Endometrium (tissue), 2 donors: Measurements from ENCODE around the gene RAB42.
"Not testable (repeated sequence)": the region's sequence is repeated elsewhere in the genome, so short reads cannot be mapped to it uniquely, and the experiment has no call there.

Experiments used
- FAIRE-seq: peaks from 2 replicates; lab custom pipeline; 2012; peaks lifted over from hg19 to GRCh38; lab: Jason Lieb, UNC
- donor health status: control.
- donor health status: control.

The RAB42 gene

GRCh38 chr1:28586585-28587391 lies 5.3 kb upstream of the RAB42 start:
- FAIRE-seq: not testable (repeated sequence)

DNA sequence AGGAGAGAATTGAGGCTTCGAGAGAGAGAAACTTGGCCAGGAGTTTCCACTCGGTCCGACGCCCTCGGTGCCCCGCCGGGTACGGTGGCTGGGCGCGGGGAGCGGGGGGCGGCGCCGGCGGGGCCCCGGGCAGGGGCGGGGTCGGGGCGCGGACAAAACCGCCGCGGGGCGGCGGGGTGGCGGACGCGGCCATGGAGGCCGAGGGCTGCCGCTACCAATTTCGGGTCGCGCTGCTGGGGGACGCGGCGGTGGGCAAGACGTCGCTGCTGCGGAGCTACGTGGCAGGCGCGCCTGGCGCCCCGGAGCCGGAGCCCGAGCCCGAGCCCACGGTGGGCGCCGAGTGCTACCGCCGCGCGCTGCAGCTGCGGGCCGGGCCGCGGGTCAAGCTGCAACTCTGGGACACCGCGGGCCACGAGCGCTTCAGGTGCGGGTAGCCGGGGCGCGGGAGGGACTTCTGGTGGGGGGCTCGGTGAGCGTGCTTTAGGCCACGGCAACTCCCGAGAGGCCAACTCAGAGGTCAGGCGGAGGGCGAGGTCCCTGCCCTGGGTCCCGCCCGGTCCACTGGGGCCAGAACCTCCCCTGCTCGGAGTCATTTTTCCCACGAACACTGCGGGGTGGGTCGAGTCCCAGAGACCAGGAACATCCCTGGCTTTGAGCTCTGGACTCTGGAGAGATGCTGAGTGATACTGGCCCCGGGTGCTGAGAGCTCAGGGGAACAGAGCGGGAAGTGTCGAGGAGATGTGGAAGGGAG lies 431 bp downstream of the RAB42 start:
- FAIRE-seq: no peak

GRCh38 chr1:28593988-28594356 lies 1.9 kb downstream of the RAB42 start:
- FAIRE-seq: not testable (repeated sequence)

DNA sequence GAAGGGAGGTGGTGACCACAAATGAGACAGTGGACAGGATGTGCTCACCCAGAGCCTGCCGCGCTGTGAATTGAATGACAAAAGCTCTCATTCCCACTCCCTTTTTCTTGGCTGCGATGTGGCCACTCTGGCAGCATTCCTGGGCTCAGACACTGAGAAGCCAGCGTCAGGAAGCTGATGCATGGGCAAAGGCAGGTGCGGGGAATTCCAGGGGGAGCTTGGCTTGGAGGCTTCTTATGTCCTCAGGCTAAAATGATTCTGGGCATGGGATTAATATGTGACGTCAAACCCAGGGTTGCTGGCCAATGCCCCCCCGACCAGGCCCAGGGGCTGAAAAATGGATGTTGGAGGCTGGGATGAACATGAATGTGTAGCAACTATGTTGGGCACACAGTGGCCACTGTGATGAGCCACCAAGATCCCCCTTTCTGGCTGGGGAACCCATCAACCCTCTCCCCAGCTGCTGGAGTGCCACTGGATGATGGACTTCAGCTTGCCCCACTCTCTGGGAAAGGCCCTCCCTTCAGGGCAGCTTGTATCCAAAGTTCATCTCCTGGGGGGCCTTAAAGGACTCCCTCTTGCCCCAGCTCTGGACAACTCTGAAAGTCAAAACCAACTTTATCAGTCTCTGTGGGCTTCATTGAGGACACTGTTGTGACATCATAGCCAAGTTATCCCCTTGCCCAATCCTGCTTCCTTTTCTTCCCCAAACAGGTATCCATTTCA lies 2.8 kb downstream of the RAB42 start:
- not testable (repeated sequence) for FAIRE-seq

GRCh38 chr1:28595412-28596191 lies 3.5 kb downstream of the RAB42 start:
- no peak for FAIRE-seq

DNA sequence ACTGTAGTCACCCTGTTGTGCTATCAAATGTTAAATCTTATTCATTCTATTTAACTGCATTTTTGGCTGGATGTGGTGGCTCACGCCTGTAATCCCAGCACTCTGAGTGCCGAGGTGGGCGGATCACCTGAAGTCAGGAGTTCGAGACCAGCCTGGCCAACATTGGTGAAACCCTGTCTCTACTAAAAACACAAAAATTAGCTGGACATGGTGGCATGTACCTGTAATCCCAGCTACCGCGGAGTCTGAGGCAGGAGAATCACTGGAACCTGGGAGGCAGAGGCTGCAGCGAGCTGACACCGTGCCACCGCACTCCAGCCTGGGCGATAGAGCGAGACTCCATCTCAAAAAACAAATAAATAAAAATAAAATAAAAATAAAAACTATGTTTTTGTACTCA lies 4.2 kb downstream of the RAB42 start:
- not testable (repeated sequence) for FAIRE-seq

DNA sequence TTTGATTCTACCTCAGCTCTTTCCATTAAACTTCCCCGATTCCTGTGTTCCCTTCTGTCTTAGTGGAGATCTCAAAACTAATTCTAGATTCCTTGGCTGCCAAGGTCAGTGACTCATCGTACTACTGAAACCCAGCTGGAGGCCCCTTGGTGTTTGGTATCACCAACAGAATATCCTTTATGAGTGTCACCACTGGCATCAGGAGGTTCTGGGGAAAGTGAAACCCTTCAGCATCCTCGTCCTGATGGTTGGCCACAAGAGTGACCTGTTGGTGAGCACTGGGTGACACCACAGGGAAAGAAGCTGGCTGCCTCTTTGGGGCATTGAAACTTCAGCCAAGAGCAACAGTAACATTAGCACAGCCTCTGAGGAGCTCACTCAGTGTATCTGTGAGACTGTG lies 9.6 kb downstream of the RAB42 start:
- no peak for FAIRE-seq

DNA sequence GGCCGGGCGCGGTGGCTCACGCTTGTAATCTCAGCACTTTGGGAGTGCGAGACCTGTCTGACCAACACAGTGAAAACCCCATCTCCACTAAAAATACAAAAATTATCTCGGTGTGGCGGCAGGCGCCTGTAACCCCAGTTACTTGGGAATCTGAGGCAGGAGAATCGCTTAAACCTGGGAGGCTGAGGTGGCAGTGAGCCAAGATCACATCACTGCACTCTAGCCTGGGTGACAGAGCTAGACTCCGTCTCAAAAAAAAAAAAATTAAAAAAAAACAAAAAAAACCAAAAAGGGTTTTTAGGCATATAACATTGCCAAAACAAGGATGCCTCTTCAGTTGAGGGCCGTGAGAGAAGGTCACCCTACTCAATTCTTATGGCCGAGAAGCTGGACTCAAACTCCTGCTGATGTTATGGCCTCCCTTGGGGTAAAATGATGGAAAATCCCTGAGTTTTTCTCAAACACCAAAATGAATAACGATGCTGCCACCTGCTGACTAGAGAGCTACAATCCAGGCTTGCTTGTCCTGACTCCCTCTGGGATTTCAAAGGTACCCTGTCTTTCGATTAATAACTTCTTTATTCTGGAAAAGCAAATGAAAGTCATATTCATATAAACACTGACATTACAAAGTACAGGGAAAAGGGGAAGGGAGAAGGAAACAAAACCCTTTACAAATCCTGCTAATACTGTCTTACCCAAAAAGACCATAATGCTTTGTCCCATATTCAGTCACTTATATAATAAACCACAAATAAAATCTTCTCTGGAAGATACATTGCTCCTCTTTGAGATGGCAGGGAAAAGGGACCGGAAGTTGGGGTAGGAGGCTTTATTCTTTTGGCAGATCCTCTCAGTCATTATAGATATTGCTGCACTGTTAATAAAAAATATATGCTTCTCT lies 10.7 kb downstream of the RAB42 start:
- FAIRE-seq: no peak

GRCh38 chr1:28604411-28604810 lies 12.3 kb downstream of the RAB42 start:
- no peak for FAIRE-seq

- FAIRE-seq: no peak
Observed at GRCh38 chr1:28604962-28605361, 12.9 kb downstream of the RAB42 start.

DNA sequence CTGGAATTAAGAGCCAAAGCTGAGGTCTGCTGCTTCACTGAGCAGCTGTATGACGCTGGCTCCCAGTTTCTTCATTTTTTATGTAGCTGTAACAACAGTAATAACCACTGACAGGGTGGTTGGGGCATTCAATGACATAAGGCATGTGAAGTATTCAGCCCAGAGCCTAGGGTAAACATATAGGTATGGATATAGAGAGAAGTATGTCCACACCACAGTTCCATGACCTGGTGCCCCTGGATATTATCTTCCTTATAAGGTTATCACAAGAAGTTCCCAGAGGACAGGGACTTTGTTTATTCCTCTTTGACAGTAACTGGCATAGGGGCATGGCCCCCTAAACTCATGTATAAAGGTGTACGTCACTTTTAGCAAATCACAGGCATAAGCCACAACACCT lies 14.7 kb downstream of the RAB42 start:
- FAIRE-seq: no peak

GRCh38 chr1:28613175-28613574 lies 21.1 kb downstream of the RAB42 start:
- no peak for FAIRE-seq

GRCh38 chr1:28631713-28632112 lies 39.6 kb downstream of the RAB42 start:
- FAIRE-seq: no peak

GRCh38 chr1:28632560-28632959 lies 40.5 kb downstream of the RAB42 start:
- no peak for FAIRE-seq

DNA sequence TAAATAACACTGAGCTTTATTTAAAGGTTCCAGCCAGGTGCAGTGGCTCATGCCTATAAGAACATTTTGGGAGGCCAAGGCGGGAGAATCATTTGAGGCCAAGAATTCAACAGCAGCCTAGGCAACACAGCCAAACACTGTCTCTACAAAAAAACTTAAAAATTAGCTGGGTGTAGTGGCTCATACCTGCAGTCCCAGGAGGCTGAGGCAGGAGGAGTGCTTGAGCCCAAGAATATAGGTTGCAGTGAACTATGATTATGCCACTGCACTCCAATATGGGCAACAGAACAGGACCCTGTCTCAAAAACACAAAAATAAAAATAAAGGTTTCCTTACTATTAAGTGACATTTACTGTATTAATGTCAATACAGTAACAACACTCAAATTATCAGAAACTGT lies 48.7 kb downstream of the RAB42 start:
- FAIRE-seq: no peak

DNA sequence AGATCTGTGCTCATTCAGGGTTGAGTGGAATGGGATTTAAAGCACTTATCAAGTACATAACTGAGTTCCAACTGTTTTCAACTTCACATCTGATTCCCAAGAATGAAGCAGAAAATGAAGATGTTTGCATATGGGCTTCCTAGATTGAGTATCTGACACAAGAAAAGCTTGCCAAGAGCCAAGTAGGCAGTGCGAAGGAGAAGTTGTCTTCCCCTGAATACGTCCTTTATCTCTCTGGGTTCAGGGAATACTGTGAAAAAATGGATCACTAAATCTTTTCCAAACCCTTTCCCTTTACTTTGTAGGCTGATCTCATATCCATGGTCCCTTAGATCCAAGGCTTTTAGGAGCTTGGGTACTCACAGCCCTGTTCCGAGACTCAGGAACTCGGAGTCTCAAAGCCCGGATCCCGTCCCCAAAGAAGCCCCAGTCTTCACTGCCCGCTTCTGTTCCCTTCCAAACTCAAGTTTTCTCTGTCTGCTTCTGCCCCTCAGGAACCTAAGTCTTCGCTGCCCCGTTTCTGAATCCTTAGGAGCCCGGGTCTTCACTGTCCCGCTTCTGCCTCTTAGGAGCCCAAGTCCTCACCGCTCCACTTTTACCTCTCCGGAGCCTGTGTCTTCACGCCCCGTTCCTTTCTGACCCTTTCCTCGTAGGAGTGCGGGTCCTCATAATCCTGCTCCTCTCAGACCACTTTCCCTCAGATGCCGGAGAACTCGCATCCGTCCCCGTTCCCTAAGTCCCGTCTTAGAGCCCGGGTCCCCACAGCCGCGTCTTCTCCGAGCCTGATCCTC lies 50.2 kb downstream of the RAB42 start:
- FAIRE-seq: no peak

DNA sequence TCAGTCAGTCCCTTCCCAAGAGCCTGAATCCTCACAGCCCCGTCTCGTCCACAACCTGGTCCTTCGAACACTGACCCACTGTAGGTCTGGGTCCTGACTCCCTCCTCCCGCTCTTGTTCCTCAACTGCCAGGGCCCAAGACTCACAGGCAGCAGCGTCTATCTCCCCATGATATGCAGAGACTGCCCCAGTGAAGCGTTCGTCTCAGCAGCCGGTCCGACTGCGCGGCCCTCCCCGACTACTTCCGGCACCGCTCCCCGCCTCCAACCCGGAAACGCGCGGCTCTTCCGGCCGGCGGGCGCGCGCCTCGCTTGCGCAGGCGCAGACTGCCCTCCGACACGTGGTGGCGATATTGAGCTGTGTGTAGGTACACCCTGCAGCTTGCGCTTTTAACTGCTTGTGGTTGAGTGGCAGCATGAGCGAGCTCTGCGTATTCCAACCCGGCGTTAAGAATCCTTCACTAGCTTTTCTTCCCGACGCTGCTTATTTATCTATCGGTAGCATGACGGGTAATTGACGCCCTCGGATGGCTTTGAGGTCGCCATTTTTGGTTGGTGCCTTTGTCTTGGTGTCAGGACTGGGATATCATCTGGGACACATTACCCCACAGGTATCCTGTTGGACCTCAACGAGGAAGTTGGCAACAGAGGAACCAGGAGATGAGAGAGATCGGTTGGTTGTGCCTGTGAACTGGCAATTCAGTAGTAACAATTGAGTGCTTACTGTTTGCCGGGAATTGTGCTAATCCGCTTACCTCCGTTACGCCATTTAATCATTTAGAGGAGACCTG lies 51.0 kb downstream of the RAB42 start, which contains the start of gene TAF12:
TAF12 (minus strand) TSS at position 221 of the 789 bp plus-strand sequence. CDS start 20,986 bp downstream, outside the sequence.
- FAIRE-seq: no peak

GRCh38 chr1:28644494-28644893 lies 52.4 kb downstream of the RAB42 start:
- FAIRE-seq: no peak
